ENCODE measurements around the gene GLYR1. TPM values are rescaled to one million over a fixed set of nuclear protein-coding genes. Genes with fewer than 3 reads are reported as not detected.

Gene GLYR1
- polyA plus RNA-seq, 6 donors from 2014 or later = 27.8 to 49.6 (median 37.3) TPM

- peak overlapping the region in 2 of 6 donors; percentile 31 to 37 for H3K27ac Mint-ChIP-seq
- H3K9me3 Mint-ChIP-seq = peaks cover 0 to 3% (median 0%) of the 10 kb centered on the region in 7 donors
- ATAC-seq (ENCODE audit: low read depth in 2 of 2) (no peak), DNase-seq (no peak)
- H3K36me3 Mint-ChIP-seq = peaks cover 20 to 34% of the 10 kb centered on the region in 2 donors
- H3K27me3 Mint-ChIP-seq = no peaks in the 10 kb centered on the region
- peaks cover 4 to 17% (median 9%) of the 10 kb centered on the region in 3 donors for H3K4me1 Mint-ChIP-seq
- no peak overlapping the region for H3K4me3 Mint-ChIP-seq
Measured at GRCh38 chr16:4886151-4886550, 39.1 kb upstream of the GLYR1 start.

DNA sequence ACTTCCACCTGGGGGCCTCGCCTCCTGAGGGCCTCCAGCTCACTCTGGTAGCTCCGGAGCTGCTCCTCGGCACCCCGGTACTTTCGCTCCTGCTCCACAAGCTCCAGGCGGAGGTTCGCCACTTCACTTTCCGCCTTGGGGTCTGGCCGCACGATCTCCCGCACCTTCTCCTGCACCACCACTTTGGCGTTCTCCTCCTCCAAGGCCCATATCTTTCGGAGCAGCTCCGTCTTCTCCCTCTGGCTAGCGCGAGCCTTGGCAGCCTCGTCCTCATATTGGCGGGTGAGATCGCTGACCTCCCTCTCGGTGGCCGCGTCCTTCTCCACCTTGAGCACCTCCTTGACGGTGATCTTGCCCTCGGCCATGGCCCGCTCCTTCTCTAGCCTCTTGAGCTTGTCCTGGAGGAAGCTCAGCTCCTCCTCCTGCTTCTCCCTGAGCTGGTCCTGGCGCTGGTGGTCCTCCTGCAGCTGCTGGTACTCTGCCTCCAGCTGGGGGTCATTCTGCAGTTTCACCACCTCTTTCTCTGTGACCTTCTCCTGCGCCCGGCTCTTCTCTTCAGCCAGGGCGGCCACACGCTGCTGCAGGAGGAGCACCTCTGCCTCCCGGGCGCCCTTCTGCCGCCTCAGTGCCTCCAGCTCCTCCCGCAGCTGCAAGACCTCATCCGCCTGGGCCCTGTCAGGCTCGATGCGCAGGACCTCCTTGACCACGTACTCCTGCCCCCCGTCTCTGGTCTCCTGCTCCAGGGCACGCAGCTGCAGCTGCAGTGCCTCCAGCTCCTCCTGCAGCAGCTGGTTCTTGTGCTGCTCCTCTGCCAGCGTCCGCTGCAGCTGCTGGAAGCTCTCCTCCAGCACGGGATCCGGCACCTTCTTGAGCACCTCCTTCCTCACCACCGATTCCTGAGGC lies 38.1 kb upstream of the GLYR1 start:
- H3K4me1 Mint-ChIP-seq = peaks cover 4 to 17% (median 9%) of the 10 kb centered on the region in 3 donors
- peaks cover 20 to 40% of the 10 kb centered on the region in 2 donors for H3K36me3 Mint-ChIP-seq
- H3K9me3 Mint-ChIP-seq = peaks cover 0 to 3% (median 0%) of the 10 kb centered on the region in 7 donors
- H3K4me3 Mint-ChIP-seq = no peak overlapping the region
- H3K27me3 Mint-ChIP-seq = no peaks in the 10 kb centered on the region
- H3K27ac Mint-ChIP-seq = peak overlapping the region in 2 of 6 donors; percentile 56 to 64
- no peak for DNase-seq
- ATAC-seq (ENCODE audit: low read depth in 2 of 2) = no peak

DNA sequence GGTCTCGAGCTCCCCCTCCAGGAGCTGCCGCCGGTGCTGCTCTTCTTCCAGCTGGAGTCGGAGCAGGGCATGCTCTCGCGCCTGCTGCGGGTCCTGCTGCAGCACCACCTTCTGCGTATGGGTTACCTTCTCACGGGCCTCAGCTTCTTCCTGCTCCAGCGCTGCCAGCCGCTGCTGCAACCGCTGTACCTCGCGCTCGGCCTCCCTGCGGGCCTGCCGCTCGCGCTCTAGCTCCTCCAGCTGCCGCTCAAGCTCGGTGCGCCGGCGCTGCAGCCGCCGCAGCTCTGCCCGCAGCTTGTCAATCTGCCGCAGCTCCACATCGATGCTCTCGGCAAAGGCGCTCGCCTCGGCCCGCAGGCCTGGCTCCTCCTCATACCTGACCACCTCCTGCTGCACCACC lies 37.1 kb upstream of the GLYR1 start:
- no peak for DNase-seq
- H3K27ac Mint-ChIP-seq = peak overlapping the region in 2 of 6 donors; percentile 56 to 88
- peaks cover 0 to 3% (median 0%) of the 10 kb centered on the region in 7 donors for H3K9me3 Mint-ChIP-seq
- peaks cover 20 to 40% of the 10 kb centered on the region in 2 donors for H3K36me3 Mint-ChIP-seq
- no peak for ATAC-seq (ENCODE audit: low read depth in 2 of 2)
- H3K4me1 Mint-ChIP-seq = peaks cover 4 to 17% (median 9%) of the 10 kb centered on the region in 3 donors
- no peak overlapping the region for H3K4me3 Mint-ChIP-seq
- no peaks in the 10 kb centered on the region for H3K27me3 Mint-ChIP-seq

DNA sequence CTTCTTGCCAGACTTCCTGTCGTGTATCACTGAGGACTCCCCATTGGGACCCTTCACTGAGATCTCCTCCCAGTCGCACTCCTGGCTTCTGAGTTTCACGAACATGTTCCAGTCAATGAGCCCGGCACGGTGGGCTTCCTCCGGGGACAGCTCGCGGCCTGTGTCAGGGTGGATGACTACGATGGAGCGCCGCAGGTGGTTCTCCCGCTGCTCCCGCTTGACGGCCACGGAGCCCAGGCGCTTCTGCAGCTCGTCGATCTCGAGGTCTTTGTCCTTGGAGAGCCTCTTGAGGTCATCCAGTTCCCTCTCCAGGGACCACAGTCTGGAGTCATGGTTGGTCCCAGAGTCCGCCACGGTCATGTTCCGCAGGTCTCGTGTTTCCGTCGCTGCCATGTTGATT lies 36.4 kb upstream of the GLYR1 start:
- ATAC-seq (ENCODE audit: low read depth in 2 of 2) = no peak
- H3K27ac Mint-ChIP-seq = no peak overlapping the region
- H3K4me3 Mint-ChIP-seq = no peak overlapping the region
- H3K4me1 Mint-ChIP-seq = peaks cover 4 to 17% (median 9%) of the 10 kb centered on the region in 3 donors
- DNase-seq = no peak
- H3K36me3 Mint-ChIP-seq = peaks cover 20 to 40% of the 10 kb centered on the region in 2 donors
- no peaks in the 10 kb centered on the region for H3K27me3 Mint-ChIP-seq
- H3K9me3 Mint-ChIP-seq = peaks cover 0 to 3% (median 0%) of the 10 kb centered on the region in 7 donors

DNA sequence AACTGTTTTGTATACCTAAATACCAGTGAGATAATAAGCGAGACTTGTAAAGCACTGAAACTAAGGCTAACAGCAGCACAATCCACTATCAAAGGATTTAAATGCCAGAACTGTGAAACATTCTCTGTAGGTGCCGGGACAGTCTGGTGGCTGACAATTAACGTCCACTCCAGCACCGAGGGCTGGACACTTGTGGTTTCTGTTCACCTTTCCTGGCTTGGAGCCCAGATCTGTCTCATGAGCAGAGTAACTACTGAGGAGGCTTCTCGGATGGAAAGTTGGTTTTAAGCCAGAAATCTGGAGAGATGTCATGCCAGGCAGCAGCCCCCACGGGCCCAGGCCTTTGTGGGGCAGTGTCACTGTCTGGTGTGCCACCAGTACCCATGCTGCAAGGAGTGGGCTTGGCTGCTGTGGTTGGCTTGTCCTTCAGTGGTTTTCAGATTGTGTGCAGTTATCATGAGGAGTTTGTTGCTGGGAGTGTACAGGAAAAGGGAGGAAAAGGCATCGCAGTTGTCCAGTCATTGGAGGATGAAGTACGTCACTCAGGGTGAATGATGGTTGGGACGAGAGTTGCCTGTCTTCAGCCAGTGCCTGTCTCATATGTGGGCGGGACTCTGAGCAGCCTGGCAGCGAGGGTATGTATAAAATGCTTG lies 35.7 kb upstream of the GLYR1 start:
- peaks cover 20 to 40% of the 10 kb centered on the region in 2 donors for H3K36me3 Mint-ChIP-seq
- H3K27me3 Mint-ChIP-seq = no peaks in the 10 kb centered on the region
- H3K4me3 Mint-ChIP-seq = no peak overlapping the region
- DNase-seq (no peak), ATAC-seq (ENCODE audit: low read depth in 2 of 2) (no peak)
- H3K9me3 Mint-ChIP-seq = peaks cover 0 to 3% (median 0%) of the 10 kb centered on the region in 7 donors
- H3K4me1 Mint-ChIP-seq = peaks cover 4 to 17% (median 9%) of the 10 kb centered on the region in 3 donors
- no peak overlapping the region for H3K27ac Mint-ChIP-seq

DNA sequence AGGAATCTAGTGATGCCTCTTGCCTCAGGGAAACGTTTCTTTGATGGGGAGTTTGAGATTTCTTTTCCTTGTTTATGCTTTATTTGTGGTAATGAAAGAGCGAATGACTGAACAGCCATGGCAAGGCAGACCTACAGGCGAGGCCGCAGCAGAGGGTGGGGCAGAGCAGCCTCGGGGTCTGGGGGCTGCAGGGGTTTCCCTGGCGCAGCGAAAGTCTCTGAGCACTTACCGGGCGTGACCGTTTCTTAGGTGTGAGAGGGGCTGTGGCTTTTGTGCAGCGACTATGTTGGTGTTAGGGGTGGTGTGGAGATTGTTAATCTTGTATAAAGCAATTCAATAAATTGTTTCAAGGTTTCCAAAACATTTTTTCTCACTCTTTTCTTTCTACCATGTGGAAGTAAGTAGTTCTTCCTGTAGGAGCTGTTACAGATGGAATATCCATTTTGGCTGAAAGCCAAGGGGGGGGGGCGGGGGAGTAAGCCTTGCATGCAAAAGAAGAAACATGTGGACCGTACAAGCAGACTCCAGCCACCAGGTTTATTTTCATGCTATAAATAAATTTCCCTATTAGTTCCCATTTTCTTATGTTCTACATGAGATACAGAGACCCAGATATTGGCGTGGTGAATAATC lies 35.0 kb upstream of the GLYR1 start:
- DNase-seq (no peak), ATAC-seq (ENCODE audit: low read depth in 2 of 2) (no peak)
- Mint-ChIP-seq H3K27ac (peak overlapping the region in 1 of 6 donors; percentile 44), H3K9me3 (peaks cover 0 to 3% (median 0%) of the 10 kb centered on the region in 7 donors), H3K4me1 (peaks cover 4 to 17% (median 9%) of the 10 kb centered on the region in 3 donors), H3K4me3 (no peak overlapping the region), H3K27me3 (no peaks in the 10 kb centered on the region), H3K36me3 (peaks cover 20 to 45% of the 10 kb centered on the region in 2 donors)

GRCh38 chr16:4880006-4880580 lies 33.0 kb upstream of the GLYR1 start:
- peaks cover 15 to 41% of the 10 kb centered on the region in 2 donors for H3K36me3 Mint-ChIP-seq
- ATAC-seq (ENCODE audit: low read depth in 2 of 2) = no peak
- peaks cover 2 to 10% (median 9%) of the 10 kb centered on the region in 3 donors for H3K4me1 Mint-ChIP-seq

GRCh38 chr16:4879049-4879448 lies 32.0 kb upstream of the GLYR1 start:
- ATAC-seq (ENCODE audit: low read depth in 2 of 2) = no peak
- Mint-ChIP-seq H3K4me1 (peaks cover 0 to 6% (median 6%) of the 10 kb centered on the region in 3 donors), H3K4me3 (peak overlapping the region in 1 of 8 donors; percentile 52), H3K9me3 (no peaks in the 10 kb centered on the region), H3K27ac (no peak overlapping the region), H3K36me3 (peaks cover 12 to 37% of the 10 kb centered on the region in 2 donors), H3K27me3 (no peaks in the 10 kb centered on the region)
- DNase-seq = no peak

More at GRCh38 chr16:4880006-4880580, 33.0 kb upstream of the GLYR1 start:
- H3K27me3 Mint-ChIP-seq = no peaks in the 10 kb centered on the region
- no peak overlapping the region for H3K4me3 Mint-ChIP-seq
- peaks cover 0 to 3% (median 0%) of the 10 kb centered on the region in 7 donors for H3K9me3 Mint-ChIP-seq
- DNase-seq = no peak
- peak overlapping the region in 1 of 6 donors; percentile 57 for H3K27ac Mint-ChIP-seq

DNA sequence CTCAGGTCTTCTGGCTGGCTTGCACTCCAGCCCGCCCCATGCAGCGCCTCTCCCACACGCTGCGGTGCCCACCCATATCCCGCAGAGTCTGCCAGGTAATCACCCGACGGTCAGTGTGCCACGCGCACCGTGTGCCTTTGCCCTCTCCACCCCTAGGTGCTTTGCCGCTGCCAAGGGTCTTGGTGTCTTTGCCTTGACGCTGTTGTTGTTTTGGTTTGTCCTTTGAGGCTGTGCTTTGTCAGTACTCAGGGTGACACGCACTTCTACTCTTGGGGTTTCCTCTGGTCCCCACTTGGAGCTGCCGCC lies 30.2 kb upstream of the GLYR1 start:
- Mint-ChIP-seq H3K27ac (peak overlapping the region in 1 of 6 donors; percentile 43), H3K36me3 (peaks cover 12 to 31% of the 10 kb centered on the region in 2 donors), H3K4me1 (peaks cover 0 to 6% (median 3%) of the 10 kb centered on the region in 3 donors), H3K27me3 (no peaks in the 10 kb centered on the region), H3K4me3 (no peak overlapping the region), H3K9me3 (no peaks in the 10 kb centered on the region)
- ATAC-seq (ENCODE audit: low read depth in 2 of 2) (no peak), DNase-seq (no peak)

GRCh38 chr16:4876646-4877379 lies 29.7 kb upstream of the GLYR1 start:
- Mint-ChIP-seq H3K27me3 (no peaks in the 10 kb centered on the region), H3K4me3 (peak overlapping the region in 1 of 8 donors; percentile 44), H3K27ac (peak overlapping the region in 1 of 6 donors; percentile 43), H3K4me1 (peaks cover 0 to 6% (median 3%) of the 10 kb centered on the region in 3 donors), H3K36me3 (peaks cover 15 to 31% of the 10 kb centered on the region in 2 donors), H3K9me3 (no peaks in the 10 kb centered on the region)
- ATAC-seq (ENCODE audit: low read depth in 2 of 2) (no peak), DNase-seq (no peak)

GRCh38 chr16:4874666-4875065 lies 27.6 kb upstream of the GLYR1 start:
- Mint-ChIP-seq H3K27me3 (no peaks in the 10 kb centered on the region), H3K9me3 (no peaks in the 10 kb centered on the region), H3K36me3 (peaks cover 25 to 37% of the 10 kb centered on the region in 2 donors), H3K4me1 (peaks cover 0 to 6% (median 3%) of the 10 kb centered on the region in 3 donors), H3K27ac (peak overlapping the region in 2 of 6 donors; percentile 26 to 47), H3K4me3 (peak overlapping the region in 1 of 8 donors; percentile 9)
- DNase-seq = no peak
- no peak for ATAC-seq (ENCODE audit: low read depth in 2 of 2)

DNA sequence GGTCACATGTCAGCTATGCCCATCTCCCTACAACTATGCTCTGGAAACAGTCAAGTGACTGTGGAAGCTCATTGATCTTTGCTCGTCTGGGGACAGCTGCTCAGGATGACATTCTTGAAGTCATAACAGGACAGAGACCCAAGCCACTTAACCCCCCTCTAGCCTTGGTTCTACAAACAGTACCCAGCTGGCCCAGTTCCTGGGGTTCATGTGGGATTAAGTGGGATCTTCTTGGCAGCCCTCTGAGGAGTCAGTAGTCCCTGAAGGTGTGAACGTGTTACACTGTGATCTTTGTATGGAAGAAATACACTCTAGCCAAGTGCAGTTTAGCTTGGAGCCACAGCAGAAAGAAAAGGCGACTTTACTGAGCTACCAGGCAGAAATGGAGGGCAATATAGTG lies 26.0 kb upstream of the GLYR1 start:
- Mint-ChIP-seq H3K4me3 (no peak overlapping the region), H3K27ac (peak overlapping the region in 1 of 6 donors; percentile 57), H3K27me3 (no peaks in the 10 kb centered on the region), H3K4me1 (peaks cover under 1 to 12% (median 6%) of the 10 kb centered on the region in 3 donors), H3K9me3 (no peaks in the 10 kb centered on the region), H3K36me3 (peaks cover 31 to 53% of the 10 kb centered on the region in 2 donors)
- no peak for DNase-seq
- no peak for ATAC-seq (ENCODE audit: low read depth in 2 of 2)

Data from naive B cell (primary cell).